Measurements from ENCODE around the gene MLC1. TPM values are rescaled to one million over a fixed set of nuclear protein-coding genes. Genes with fewer than 3 reads are reported as not detected.

Gene MLC1
- total and polyA plus RNA-seq, 10 of the 15 experiments (the other 5 are each of a cell fraction or from before 2014, with no cell fraction given), result 0.03 to 0.15 (median 0.07) TPM; not detected in 7

DNA sequence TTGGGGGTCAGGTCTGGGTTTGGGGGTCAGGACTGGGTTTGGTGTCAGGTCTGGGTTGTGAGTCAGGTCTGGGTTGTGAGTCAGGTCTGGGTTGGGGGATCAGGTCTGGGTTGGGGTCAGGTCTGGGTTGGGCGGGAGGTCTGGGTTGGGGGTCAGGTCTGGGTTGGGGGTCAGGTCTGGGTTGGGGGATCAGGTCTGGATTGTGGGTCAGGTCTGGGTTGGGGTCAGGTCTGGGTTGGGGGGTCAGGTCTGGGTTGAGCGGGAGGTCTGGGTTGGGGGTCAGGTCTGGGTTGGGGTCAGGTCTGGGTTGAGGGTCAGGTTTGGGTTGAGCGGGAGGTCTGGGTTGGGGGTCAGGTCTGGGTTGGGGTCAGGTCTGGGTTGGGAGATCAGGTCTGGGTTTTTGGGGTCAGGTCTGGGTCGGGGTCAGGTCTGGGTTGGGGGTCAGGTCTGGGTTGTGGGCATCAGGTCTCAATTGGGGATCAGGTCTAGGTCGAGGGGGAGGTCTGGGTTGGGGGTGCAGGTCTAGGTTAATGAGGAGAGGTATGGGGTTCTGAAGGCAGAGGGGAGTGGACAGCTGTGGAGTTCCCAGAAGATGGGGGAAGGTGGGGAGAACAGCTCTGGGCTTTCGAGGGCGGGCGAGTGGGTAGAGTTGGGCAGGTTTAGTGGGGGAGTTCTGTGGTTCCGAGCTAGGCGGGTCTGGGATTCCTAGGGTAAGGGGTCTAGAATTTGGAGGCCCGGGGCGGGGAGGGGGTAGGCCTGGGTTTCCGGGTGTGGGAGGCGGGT lies 27.8 kb downstream of the MLC1 start:
- Histone ChIP-seq H3K4me3 (no peak overlapping the region), H3K79me2 (ENCODE audit: control insufficient read depth, insufficient read depth, low read length) (no peaks in the 10 kb centered on the region), H3K4me2 (ENCODE audit: control insufficient read depth, insufficient read depth) (no peak overlapping the region), H3K36me3 (ENCODE audit: control insufficient read depth in 2 of 2, insufficient read depth in 2 of 2, low read length in 1 of 2) (no peaks in the 10 kb centered on the region), H3K4me1 (ENCODE audit: control insufficient read depth, insufficient read depth, low read length) (0 out of 2 replicates have a peak, but pooled peaks cover 3% of the 10 kb centered on the region), H2AFZ (ENCODE audit: control insufficient read depth, low read depth, low read length) (no peak overlapping the region), H3K9ac (ENCODE audit: control insufficient read depth, insufficient read depth, low read length) (no peak overlapping the region), H4K20me1 (ENCODE audit: control insufficient read depth, insufficient read depth) (no peaks in the 10 kb centered on the region), H3K9me3 (replicated peaks; ENCODE audit: control insufficient read depth, insufficient read depth, low read length) (peaks cover 3% of the 10 kb centered on the region; the same call in 1 of the 3 replicates), H3K27ac (ENCODE audit: control insufficient read depth, insufficient read depth) (no peak overlapping the region), H3K27me3 (replicated peaks in 1 of 2; ENCODE audit: control insufficient read depth in 2 of 2, insufficient read depth in 2 of 2, low read length in 1 of 2) (no peaks in the 10 kb centered on the region; a peak in 2 of 4 replicates)
- SMC1A ChIA-PET (ENCODE audit: uncharacterized antibody, unreplicated experiment), result no interaction called here
- in situ Hi-C loops (cut with MboI), result no loop called here
- FAIRE-seq, result no peak
- no peak for DNase-seq (ENCODE audit: low read depth, low spot score)
- intact Hi-C loops (cut with micrococcal nuclease; ENCODE audit: unreplicated experiment), result no loop called here
- WGBS (ENCODE audit: insufficient coverage, insufficient replicate concordance, low lambda C conversion rate, missing lambda C conversion rate), result 7% methylated on average over 5 of the region's 14 CpGs
- POLR2A ChIA-PET, result no interaction called here
- TF ChIP-seq, protein P1, sequence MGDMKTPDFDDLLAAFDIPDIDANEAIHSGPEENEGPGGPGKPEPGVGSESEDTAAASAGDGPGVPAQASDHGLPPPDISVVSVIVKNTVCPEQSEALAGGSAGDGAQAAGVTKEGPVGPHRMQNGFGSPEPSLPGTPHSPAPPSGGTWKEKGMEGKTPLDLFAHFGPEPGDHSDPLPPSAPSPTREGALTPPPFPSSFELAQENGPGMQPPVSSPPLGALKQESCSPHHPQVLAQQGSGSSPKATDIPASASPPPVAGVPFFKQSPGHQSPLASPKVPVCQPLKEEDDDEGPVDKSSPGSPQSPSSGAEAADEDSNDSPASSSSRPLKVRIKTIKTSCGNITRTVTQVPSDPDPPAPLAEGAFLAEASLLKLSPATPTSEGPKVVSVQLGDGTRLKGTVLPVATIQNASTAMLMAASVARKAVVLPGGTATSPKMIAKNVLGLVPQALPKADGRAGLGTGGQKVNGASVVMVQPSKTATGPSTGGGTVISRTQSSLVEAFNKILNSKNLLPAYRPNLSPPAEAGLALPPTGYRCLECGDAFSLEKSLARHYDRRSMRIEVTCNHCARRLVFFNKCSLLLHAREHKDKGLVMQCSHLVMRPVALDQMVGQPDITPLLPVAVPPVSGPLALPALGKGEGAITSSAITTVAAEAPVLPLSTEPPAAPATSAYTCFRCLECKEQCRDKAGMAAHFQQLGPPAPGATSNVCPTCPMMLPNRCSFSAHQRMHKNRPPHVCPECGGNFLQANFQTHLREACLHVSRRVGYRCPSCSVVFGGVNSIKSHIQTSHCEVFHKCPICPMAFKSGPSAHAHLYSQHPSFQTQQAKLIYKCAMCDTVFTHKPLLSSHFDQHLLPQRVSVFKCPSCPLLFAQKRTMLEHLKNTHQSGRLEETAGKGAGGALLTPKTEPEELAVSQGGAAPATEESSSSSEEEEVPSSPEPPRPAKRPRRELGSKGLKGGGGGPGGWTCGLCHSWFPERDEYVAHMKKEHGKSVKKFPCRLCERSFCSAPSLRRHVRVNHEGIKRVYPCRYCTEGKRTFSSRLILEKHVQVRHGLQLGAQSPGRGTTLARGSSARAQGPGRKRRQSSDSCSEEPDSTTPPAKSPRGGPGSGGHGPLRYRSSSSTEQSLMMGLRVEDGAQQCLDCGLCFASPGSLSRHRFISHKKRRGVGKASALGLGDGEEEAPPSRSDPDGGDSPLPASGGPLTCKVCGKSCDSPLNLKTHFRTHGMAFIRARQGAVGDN (IDR thresholded peaks at IDR 0.05), result no peak
- no peak for TF ChIP-seq YBX1 (IDR thresholded peaks at IDR 0.05)
- no peak for TF ChIP-seq RELA (IDR thresholded peaks at IDR 0.05; ENCODE audit: borderline replicate concordance, partially characterized antibody)
- TF ChIP-seq NFXL1 (IDR thresholded peaks at IDR 0.05; ENCODE audit: borderline replicate concordance), result no peak
- no peak for TF ChIP-seq POLR2AphosphoS5 (IDR thresholded peaks at IDR 0.05; ENCODE audit: low read length)
- TF ChIP-seq, protein P2, sequence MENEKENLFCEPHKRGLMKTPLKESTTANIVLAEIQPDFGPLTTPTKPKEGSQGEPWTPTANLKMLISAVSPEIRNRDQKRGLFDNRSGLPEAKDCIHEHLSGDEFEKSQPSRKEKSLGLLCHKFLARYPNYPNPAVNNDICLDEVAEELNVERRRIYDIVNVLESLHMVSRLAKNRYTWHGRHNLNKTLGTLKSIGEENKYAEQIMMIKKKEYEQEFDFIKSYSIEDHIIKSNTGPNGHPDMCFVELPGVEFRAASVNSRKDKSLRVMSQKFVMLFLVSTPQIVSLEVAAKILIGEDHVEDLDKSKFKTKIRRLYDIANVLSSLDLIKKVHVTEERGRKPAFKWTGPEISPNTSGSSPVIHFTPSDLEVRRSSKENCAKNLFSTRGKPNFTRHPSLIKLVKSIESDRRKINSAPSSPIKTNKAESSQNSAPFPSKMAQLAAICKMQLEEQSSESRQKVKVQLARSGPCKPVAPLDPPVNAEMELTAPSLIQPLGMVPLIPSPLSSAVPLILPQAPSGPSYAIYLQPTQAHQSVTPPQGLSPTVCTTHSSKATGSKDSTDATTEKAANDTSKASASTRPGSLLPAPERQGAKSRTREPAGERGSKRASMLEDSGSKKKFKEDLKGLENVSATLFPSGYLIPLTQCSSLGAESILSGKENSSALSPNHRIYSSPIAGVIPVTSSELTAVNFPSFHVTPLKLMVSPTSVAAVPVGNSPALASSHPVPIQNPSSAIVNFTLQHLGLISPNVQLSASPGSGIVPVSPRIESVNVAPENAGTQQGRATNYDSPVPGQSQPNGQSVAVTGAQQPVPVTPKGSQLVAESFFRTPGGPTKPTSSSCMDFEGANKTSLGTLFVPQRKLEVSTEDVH (IDR thresholded peaks at IDR 0.05; ENCODE audit: low read depth, partially characterized antibody), result no peak
- TF ChIP-seq SP1 (IDR thresholded peaks at IDR 0.05; ENCODE audit: low read depth, low read length), result no peak
- no TSS peak for BruUV-seq (replicated peaks)
- ATAC-seq, result no peak
- CTCF ChIA-PET, result no interaction called here
- RAD21 ChIA-PET (ENCODE audit: unreplicated experiment), result interaction anchor here (1.6 kb wide), 1 partner anchor 27 kb away, joined by 3 read pairs; no protein-coding TSS in a partner anchor

All from GM12878 (cell line).